NCI-H446 (cell line): ENCODE results near the gene CRIP2.

Source experiments
- DNase-seq, 2 experiments: peaks; one replicate each; lab custom pipeline; 2025; lab: John Stamatoyannopoulos, UW

Gene CRIP2

GRCh38 chr14:105476831-105477659, 2.4 kb downstream of the CRIP2 start:
- no peak for DNase-seq

- DNase-seq: no peak
Observed at GRCh38 chr14:105477660-105478397, 3.2 kb downstream of the CRIP2 start.

- DNase-seq: no peak
Observed at GRCh38 chr14:105478398-105479251, 4.0 kb downstream of the CRIP2 start.

GRCh38 chr14:105479431-105480158, 5.0 kb downstream of the CRIP2 start:
- DNase-seq: no peak

GRCh38 chr14:105480199-105480746, 5.7 kb downstream of the CRIP2 start:
- no peak for DNase-seq

- DNase-seq: peak; percentile 94 to 97
Observed at GRCh38 chr14:105480807-105481801, 6.5 kb downstream of the CRIP2 start.

GRCh38 chr14:105481886-105482457, 7.4 kb downstream of the CRIP2 start:
- peak; percentile 92 to 93 for DNase-seq

- no peak for DNase-seq
Observed at GRCh38 chr14:105482486-105483110, 8.0 kb downstream of the CRIP2 start.

GRCh38 chr14:105483300-105484068, 8.9 kb downstream of the CRIP2 start:
- DNase-seq: no peak

GRCh38 chr14:105484069-105484996, 9.7 kb downstream of the CRIP2 start:
- no peak for DNase-seq

- no peak for DNase-seq
Observed at GRCh38 chr14:105484997-105485393, 10.4 kb downstream of the CRIP2 start.

GRCh38 chr14:105485739-105486162, 11.1 kb downstream of the CRIP2 start:
- no peak for DNase-seq

- DNase-seq: no peak
Observed at GRCh38 chr14:105486163-105486973, 11.7 kb downstream of the CRIP2 start, which contains the start of gene CRIP1. Gene CRIP1 (plus strand): TSS chr14:105486886. CDS start chr14:105487260, 374 bp downstream.

- no peak for DNase-seq
Observed at GRCh38 chr14:105486974-105487448, 12.4 kb downstream of the CRIP2 start.

GRCh38 chr14:105487449-105487985, 12.9 kb downstream of the CRIP2 start:
- no peak for DNase-seq
